ENCODE results near the gene PTX4.

GRCh38 chr16:1454561-1454960 is 34.2 kb downstream of the PTX4 start:
- TF ChIP-seq, protein P1, sequence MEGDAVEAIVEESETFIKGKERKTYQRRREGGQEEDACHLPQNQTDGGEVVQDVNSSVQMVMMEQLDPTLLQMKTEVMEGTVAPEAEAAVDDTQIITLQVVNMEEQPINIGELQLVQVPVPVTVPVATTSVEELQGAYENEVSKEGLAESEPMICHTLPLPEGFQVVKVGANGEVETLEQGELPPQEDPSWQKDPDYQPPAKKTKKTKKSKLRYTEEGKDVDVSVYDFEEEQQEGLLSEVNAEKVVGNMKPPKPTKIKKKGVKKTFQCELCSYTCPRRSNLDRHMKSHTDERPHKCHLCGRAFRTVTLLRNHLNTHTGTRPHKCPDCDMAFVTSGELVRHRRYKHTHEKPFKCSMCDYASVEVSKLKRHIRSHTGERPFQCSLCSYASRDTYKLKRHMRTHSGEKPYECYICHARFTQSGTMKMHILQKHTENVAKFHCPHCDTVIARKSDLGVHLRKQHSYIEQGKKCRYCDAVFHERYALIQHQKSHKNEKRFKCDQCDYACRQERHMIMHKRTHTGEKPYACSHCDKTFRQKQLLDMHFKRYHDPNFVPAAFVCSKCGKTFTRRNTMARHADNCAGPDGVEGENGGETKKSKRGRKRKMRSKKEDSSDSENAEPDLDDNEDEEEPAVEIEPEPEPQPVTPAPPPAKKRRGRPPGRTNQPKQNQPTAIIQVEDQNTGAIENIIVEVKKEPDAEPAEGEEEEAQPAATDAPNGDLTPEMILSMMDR (IDR thresholded peaks at IDR 0.05) = no peak
- TF ChIP-seq POLR2A (IDR thresholded peaks at IDR 0.05) = no peak

Data from lower leg skin (tissue), 3 donors.